Hematopoietic multipotent progenitor cell treated with erythropoietin and hydrocortisone succinate and interleukin-3 and kit ligand, for 8 days (in vitro differentiated cells): Measurements from ENCODE around the gene COQ8A.
"Not testable (repeated sequence)": the region's sequence is repeated elsewhere in the genome, so short reads cannot be mapped to it uniquely, and the experiment has no call there.

Experiments used
- DNase-seq: peaks from one replicate; pipeline ENCODE4 v3.0.0-alpha.2; 2015

COQ8A gene

GRCh38 chr1:226985839-226986463 is 45.9 kb downstream of the COQ8A start:
- no peak for DNase-seq

- no peak for DNase-seq
Observed at GRCh38 chr1:226986496-226987178, 46.5 kb downstream of the COQ8A start.

- DNase-seq, result no peak
Observed at GRCh38 chr1:226987179-226987536, 47.1 kb downstream of the COQ8A start.

GRCh38 chr1:226987623-226988333 is 47.7 kb downstream of the COQ8A start:
- no peak for DNase-seq

GRCh38 chr1:226988334-226988666 is 48.2 kb downstream of the COQ8A start:
- no peak for DNase-seq

GRCh38 chr1:226989085-226989920 is 49.2 kb downstream of the COQ8A start:
- DNase-seq, result no peak

- DNase-seq, result peak; percentile 81
Observed at GRCh38 chr1:226990133-226990716, 50.1 kb downstream of the COQ8A start.

- no peak for DNase-seq
Observed at GRCh38 chr1:226991920-226992319, 51.8 kb downstream of the COQ8A start.

GRCh38 chr1:226993814-226994585 is 53.9 kb downstream of the COQ8A start:
- no peak for DNase-seq

- no peak for DNase-seq
Observed at GRCh38 chr1:226994586-226995364, 54.7 kb downstream of the COQ8A start.

- no peak for DNase-seq
Observed at GRCh38 chr1:226995365-226996332, 55.6 kb downstream of the COQ8A start.

GRCh38 chr1:226999579-226999978 is 59.5 kb downstream of the COQ8A start:
- not testable (repeated sequence) for DNase-seq

- DNase-seq, result no peak
Observed at GRCh38 chr1:227002531-227003049, 62.5 kb downstream of the COQ8A start.

GRCh38 chr1:227003165-227003564 is 63.1 kb downstream of the COQ8A start:
- no peak for DNase-seq

- DNase-seq, result no peak
Observed at GRCh38 chr1:227004796-227005195, 64.7 kb downstream of the COQ8A start.

GRCh38 chr1:227006226-227006796 is 66.2 kb downstream of the COQ8A start:
- no peak for DNase-seq

- DNase-seq, result no peak
Observed at GRCh38 chr1:227009937-227010336, 69.8 kb downstream of the COQ8A start.

GRCh38 chr1:227010645-227011044 is 70.6 kb downstream of the COQ8A start:
- DNase-seq, result no peak

- DNase-seq, result no peak
Observed at GRCh38 chr1:227016990-227017389, 76.9 kb downstream of the COQ8A start.

GRCh38 chr1:227032396-227032795 is 92.3 kb downstream of the COQ8A start:
- DNase-seq, result no peak
